ENCODE measurements around the gene MED12. TPM values are rescaled to one million over a fixed set of nuclear protein-coding genes. Genes with fewer than 3 reads are reported as not detected.

Gene MED12
- total RNA-seq, 1 donor from 2014 or later: 48.5 TPM

GRCh38 chrX:71143508-71143907 is 25.1 kb downstream of the MED12 start:
- Histone ChIP-seq H3K4me1 (no peaks in the 10 kb centered on the region), H3K27me3 (no peaks in the 10 kb centered on the region), H3K36me3 (peaks cover 14% of the 10 kb centered on the region), H3K27ac (no peak overlapping the region), H3K9me3 (no peaks in the 10 kb centered on the region), H3K4me3 (no peak overlapping the region)
- TF ChIP-seq, protein P1, sequence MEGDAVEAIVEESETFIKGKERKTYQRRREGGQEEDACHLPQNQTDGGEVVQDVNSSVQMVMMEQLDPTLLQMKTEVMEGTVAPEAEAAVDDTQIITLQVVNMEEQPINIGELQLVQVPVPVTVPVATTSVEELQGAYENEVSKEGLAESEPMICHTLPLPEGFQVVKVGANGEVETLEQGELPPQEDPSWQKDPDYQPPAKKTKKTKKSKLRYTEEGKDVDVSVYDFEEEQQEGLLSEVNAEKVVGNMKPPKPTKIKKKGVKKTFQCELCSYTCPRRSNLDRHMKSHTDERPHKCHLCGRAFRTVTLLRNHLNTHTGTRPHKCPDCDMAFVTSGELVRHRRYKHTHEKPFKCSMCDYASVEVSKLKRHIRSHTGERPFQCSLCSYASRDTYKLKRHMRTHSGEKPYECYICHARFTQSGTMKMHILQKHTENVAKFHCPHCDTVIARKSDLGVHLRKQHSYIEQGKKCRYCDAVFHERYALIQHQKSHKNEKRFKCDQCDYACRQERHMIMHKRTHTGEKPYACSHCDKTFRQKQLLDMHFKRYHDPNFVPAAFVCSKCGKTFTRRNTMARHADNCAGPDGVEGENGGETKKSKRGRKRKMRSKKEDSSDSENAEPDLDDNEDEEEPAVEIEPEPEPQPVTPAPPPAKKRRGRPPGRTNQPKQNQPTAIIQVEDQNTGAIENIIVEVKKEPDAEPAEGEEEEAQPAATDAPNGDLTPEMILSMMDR (IDR thresholded peaks at IDR 0.05): no peak
- DNase-seq (no peak), ATAC-seq (no peak)
- intact Hi-C loops (cut with DNase I): no loop called here

DNA sequence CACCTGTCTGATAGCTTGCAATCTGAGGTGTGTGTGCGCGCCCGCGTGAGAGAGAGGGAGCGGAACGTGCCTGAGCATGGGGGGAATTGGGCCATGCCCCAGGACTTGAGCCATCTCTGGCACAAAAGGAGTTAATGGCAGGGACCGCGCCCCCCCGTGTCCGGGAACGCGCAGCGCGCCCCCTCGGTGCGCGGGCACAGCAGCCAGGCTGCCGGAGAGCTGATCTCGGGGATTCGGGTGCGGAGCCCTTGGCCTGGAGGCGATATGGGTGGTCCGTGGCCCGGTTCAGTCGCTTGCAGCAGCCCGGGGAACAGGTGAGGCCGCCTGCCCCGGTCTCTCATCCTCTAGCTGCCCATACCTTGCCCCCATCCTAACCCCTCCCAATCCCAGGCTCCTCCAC is 26.3 kb downstream of the MED12 start, which contains the start of gene NLGN3:
NLGN3 (plus strand) TSS at position 191 of the 400 bp plus-strand sequence. CDS start 2,909 bp downstream, outside the sequence.
- Histone ChIP-seq H3K9me3 (no peaks in the 10 kb centered on the region), H3K4me3 (peak within 1 kb of the TSS; percentile 21), H3K27me3 (no peaks in the 10 kb centered on the region), H3K27ac (no peak within 1 kb of the TSS), H3K4me1 (no peaks in the 10 kb centered on the region), H3K36me3 (peaks cover 8% of the 10 kb centered on the region)
- TF ChIP-seq, protein P1 (IDR thresholded peaks at IDR 0.05): no peak
- intact Hi-C loops (cut with DNase I): no loop called here
- ATAC-seq: no peak
- no peak for DNase-seq

DNA sequence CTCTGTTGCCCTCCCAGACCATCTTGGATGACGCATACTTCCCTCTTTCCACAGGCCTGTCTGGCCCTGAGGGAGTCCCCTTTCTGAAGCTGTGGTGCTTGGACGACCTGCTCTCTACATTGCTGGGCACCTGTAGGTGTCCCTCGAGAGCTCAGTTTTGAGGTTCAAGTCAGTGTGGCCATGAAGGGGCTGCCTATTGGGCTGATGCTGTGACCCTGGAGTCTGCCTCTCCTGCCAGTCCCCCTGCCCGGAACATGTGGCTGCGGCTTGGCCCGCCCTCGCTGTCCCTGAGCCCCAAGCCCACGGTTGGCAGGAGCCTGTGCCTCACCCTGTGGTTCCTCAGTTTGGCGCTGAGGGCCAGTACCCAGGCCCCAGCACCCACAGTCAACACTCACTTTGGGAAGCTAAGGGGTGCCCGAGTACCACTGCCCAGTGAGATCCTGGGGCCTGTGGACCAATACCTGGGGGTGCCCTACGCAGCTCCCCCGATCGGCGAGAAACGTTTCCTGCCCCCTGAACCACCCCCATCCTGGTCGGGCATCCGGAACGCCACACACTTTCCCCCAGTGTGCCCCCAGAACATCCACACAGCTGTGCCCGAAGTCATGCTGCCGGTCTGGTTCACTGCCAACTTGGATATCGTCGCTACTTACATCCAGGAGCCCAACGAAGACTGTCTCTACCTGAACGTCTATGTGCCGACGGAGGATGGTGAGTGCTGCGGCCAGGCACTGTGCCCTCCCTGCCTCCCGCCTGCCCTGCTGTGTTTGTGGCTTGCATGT is 29.3 kb downstream of the MED12 start:
- TF ChIP-seq, protein P1 (IDR thresholded peaks at IDR 0.05): no peak
- Histone ChIP-seq H3K27ac (no peak overlapping the region), H3K4me3 (no peak overlapping the region), H3K27me3 (no peaks in the 10 kb centered on the region), H3K9me3 (no peaks in the 10 kb centered on the region), H3K36me3 (no peaks in the 10 kb centered on the region), H3K4me1 (no peaks in the 10 kb centered on the region)
- ATAC-seq (no peak), DNase-seq (no peak)
- intact Hi-C loops (cut with DNase I): no loop called here

DNA sequence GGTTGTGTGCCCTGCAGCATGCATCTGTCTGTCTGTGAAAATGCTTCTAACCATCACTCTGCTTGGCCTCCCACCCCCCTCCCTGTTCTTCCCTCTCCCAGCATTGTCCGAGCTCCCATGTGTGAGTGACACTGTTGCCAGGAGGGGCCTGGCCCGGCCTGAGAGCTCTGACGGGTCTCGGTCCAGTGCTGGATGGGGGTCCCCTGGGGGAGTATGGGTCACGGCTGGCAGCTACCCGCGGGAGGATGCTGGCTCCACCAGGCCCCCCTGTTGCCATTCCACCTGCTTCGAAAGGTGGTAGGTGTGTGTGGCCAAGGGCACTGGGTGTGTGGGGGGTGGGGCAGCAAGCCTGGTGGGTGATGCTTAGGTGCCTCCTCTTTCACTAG is 29.9 kb downstream of the MED12 start:
- H3K4me1 ChIP-seq: no peaks in the 10 kb centered on the region
- no peak for DNase-seq

DNA sequence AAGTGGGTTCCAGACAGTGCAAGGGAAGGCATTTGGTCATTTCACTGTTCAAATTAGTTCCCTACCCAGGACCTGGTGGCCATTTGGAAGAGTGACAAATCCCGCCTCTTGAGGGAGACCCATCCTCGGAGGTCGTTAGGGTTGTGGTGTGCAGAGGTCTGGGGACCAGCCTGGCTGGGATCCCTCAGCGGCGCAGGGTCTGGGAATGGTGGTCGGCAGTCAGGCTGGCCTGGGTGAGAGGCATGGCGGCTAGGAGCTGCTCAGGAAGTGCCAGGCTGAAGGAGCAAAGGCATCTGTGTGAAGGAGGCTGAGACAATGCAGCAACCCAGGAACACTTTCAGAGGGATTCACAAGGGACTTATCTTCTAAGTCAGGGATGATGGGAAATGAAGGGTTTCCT is 33.0 kb downstream of the MED12 start:
- TF ChIP-seq, protein P1 (IDR thresholded peaks at IDR 0.05): no peak

More for the DNA sequence above, 29.9 kb downstream of the MED12 start:
- H3K27ac ChIP-seq: no peak overlapping the region
- no peaks in the 10 kb centered on the region for H3K36me3 ChIP-seq
- H3K27me3 ChIP-seq: no peaks in the 10 kb centered on the region
- no peak overlapping the region for H3K4me3 ChIP-seq
- intact Hi-C loops (cut with DNase I): no loop called here
- TF ChIP-seq, protein P1 (IDR thresholded peaks at IDR 0.05): no peak
- no peak for ATAC-seq
- no peaks in the 10 kb centered on the region for H3K9me3 ChIP-seq

More for the DNA sequence above, 33.0 kb downstream of the MED12 start:
- intact Hi-C loops (cut with DNase I): no loop called here
- no peak overlapping the region for H3K27ac ChIP-seq
- no peaks in the 10 kb centered on the region for H3K9me3 ChIP-seq
- no peaks in the 10 kb centered on the region for H3K27me3 ChIP-seq
- H3K4me1 ChIP-seq: no peaks in the 10 kb centered on the region
- H3K36me3 ChIP-seq: no peaks in the 10 kb centered on the region
- DNase-seq: no peak
- ATAC-seq: no peak
- no peak overlapping the region for H3K4me3 ChIP-seq
